Kidney capillary endothelial cell (primary cell): Measurements from ENCODE around the gene JARID2.

Source experiments
- DNase-seq: peaks from one replicate; pipeline ENCODE4 v3.0.0-alpha.2; 2018; ENCODE audit warnings: low spot score

JARID2 gene

GRCh38 chr6:15421945-15422733 is 176.3 kb downstream of the JARID2 start:
- DNase-seq: no peak

- DNase-seq: no peak
Measured at GRCh38 chr6:15423286-15423993, 177.6 kb downstream of the JARID2 start.

- DNase-seq: no peak
Measured at GRCh38 chr6:15425947-15426346, 180.1 kb downstream of the JARID2 start.

- DNase-seq: no peak
Measured at GRCh38 chr6:15426395-15426794, 180.5 kb downstream of the JARID2 start.

GRCh38 chr6:15426901-15427300 is 181.0 kb downstream of the JARID2 start:
- DNase-seq: no peak

GRCh38 chr6:15427331-15428070 is 181.6 kb downstream of the JARID2 start:
- DNase-seq: no peak

- DNase-seq: no peak
Measured at GRCh38 chr6:15429141-15430110, 183.6 kb downstream of the JARID2 start.

- DNase-seq: no peak
Measured at GRCh38 chr6:15430186-15430585, 184.3 kb downstream of the JARID2 start.

- DNase-seq: no peak
Measured at GRCh38 chr6:15430931-15431405, 185.1 kb downstream of the JARID2 start.

GRCh38 chr6:15431762-15432483 is 186.1 kb downstream of the JARID2 start:
- no peak for DNase-seq

- no peak for DNase-seq
Measured at GRCh38 chr6:15433511-15433861, 187.6 kb downstream of the JARID2 start.

- no peak for DNase-seq
Measured at GRCh38 chr6:15434263-15434662, 188.4 kb downstream of the JARID2 start.

- no peak for DNase-seq
Measured at GRCh38 chr6:15434823-15435380, 189.0 kb downstream of the JARID2 start.

- DNase-seq: peak; percentile 40
Measured at GRCh38 chr6:15435468-15435867, 189.6 kb downstream of the JARID2 start.

- DNase-seq: no peak
Measured at GRCh38 chr6:15436451-15436850, 190.6 kb downstream of the JARID2 start.

GRCh38 chr6:15437090-15437635 is 191.3 kb downstream of the JARID2 start:
- DNase-seq: no peak

- DNase-seq: no peak
Measured at GRCh38 chr6:15439410-15440025, 193.6 kb downstream of the JARID2 start.

- DNase-seq: no peak
Measured at GRCh38 chr6:15440040-15440439, 194.2 kb downstream of the JARID2 start.

GRCh38 chr6:15441215-15441868 is 195.5 kb downstream of the JARID2 start:
- peak; percentile 52 for DNase-seq
